ENCODE data around the gene LAPTM4A. TPM values are rescaled to one million over a fixed set of nuclear protein-coding genes. Genes with fewer than 3 reads are reported as not detected.

The LAPTM4A gene
- total RNA-seq, 6 experiments from 2014 or later, result 80.0 to 143 (median 126) TPM

DNA sequence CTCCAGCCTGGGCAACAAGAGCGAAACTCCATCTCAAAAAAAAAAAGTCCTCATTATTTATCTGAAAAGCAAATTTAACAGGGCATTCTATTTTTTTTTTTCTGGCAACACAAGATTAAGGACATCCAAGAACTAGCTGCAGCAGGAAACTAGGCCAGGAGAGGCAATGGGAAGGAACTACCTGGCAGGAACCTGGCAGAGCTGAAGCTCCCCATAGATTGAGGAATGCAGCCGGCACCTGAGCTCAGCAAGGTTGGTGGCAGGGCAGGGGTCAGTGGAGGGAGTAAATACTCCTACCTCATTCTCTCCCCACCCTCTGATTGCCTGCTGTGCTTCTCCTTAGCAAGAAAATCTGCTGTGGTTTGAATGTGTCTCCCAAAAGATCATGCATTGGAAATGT is 30.4 kb upstream of the LAPTM4A start:
- no peaks in the 10 kb centered on the region for H3K4me1 ChIP-seq
- DNase-seq (no peak), ATAC-seq (no peak)
- no peaks in the 10 kb centered on the region for H3K9me3 ChIP-seq
- H3K27ac ChIP-seq, result no peak overlapping the region
- WGBS (ENCODE audit: insufficient coverage, low coverage, low lambda C conversion rate, missing lambda C conversion rate), result 86% methylated on average over 1 of the region's 2 CpGs
- intact Hi-C loops (cut with DNase I), result no loop called here
- no peak overlapping the region for H3K4me3 ChIP-seq
- H3K36me3 ChIP-seq, result no peaks in the 10 kb centered on the region
- TF ChIP-seq POLR2A (IDR thresholded peaks at IDR 0.05), result no peak
- TF ChIP-seq, protein P1, sequence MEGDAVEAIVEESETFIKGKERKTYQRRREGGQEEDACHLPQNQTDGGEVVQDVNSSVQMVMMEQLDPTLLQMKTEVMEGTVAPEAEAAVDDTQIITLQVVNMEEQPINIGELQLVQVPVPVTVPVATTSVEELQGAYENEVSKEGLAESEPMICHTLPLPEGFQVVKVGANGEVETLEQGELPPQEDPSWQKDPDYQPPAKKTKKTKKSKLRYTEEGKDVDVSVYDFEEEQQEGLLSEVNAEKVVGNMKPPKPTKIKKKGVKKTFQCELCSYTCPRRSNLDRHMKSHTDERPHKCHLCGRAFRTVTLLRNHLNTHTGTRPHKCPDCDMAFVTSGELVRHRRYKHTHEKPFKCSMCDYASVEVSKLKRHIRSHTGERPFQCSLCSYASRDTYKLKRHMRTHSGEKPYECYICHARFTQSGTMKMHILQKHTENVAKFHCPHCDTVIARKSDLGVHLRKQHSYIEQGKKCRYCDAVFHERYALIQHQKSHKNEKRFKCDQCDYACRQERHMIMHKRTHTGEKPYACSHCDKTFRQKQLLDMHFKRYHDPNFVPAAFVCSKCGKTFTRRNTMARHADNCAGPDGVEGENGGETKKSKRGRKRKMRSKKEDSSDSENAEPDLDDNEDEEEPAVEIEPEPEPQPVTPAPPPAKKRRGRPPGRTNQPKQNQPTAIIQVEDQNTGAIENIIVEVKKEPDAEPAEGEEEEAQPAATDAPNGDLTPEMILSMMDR (IDR thresholded peaks at IDR 0.05), result no peak
- no peaks in the 10 kb centered on the region for H3K27me3 ChIP-seq

DNA sequence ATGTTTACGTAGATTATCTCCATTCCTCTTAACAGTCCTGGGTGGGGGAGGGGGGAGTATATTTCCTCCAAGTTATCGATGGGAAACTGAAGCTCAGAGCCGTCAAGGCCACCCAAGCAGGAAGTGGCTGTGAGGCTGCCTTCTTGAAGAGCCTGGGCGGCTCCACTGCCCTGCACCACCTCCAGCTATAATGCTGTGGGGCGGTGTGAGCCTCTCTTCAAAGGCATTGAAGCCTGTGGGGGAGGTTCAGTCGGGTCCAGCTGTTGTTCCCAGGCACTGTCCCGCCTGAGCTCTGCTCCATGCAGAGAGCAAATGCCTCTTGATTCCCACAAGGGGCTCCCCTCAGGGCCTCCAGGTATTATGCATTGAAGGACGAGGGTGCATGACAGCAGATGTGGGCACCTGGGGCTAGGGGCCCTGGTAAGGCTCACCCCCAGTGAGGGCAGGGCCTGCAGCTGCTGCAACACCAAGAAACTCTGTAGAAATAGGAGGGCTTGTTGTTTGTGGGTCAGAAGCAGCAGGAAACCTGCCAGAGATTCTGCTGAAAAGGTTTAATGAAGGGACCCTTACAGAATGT is 29.5 kb upstream of the LAPTM4A start:
- ATAC-seq (no peak), DNase-seq (no peak)
- H3K27me3 ChIP-seq, result no peaks in the 10 kb centered on the region
- no peak overlapping the region for H3K4me3 ChIP-seq
- WGBS (ENCODE audit: insufficient coverage, low coverage, low lambda C conversion rate, missing lambda C conversion rate), result 69% methylated on average over 3 of the region's 8 CpGs
- H3K4me1 ChIP-seq, result no peaks in the 10 kb centered on the region
- H3K9me3 ChIP-seq, result no peaks in the 10 kb centered on the region
- H3K27ac ChIP-seq, result no peak overlapping the region
- intact Hi-C loops (cut with DNase I), result no loop called here
- no peaks in the 10 kb centered on the region for H3K36me3 ChIP-seq
- no peak for TF ChIP-seq POLR2A (IDR thresholded peaks at IDR 0.05)
- TF ChIP-seq, protein P1 (IDR thresholded peaks at IDR 0.05), result no peak

DNA sequence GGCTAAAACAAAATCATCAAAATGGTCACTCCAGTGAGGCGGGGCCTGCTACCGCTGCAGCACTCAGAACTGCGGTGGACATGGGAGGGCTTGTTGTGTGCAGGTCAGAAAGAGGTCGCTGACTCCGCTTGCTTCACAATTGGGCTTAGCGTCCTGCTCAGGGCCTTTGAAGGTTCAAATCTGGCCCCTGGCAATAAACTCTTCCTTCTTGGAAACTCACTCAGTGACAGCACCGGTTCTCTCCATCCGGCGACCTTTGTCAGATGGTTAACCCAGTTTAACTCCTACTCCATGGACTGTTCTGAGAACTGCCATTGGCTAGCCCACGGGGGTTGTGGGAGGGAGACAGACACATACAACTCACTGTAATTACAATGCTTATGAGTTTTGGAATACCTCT is 29.0 kb upstream of the LAPTM4A start:
- DNase-seq (no peak), ATAC-seq (no peak)
- no peaks in the 10 kb centered on the region for H3K4me1 ChIP-seq
- no peak overlapping the region for H3K27ac ChIP-seq
- TF ChIP-seq, protein P1 (IDR thresholded peaks at IDR 0.05), result no peak
- TF ChIP-seq POLR2A (IDR thresholded peaks at IDR 0.05), result no peak
- H3K27me3 ChIP-seq, result no peaks in the 10 kb centered on the region
- H3K36me3 ChIP-seq, result no peaks in the 10 kb centered on the region
- no peaks in the 10 kb centered on the region for H3K9me3 ChIP-seq
- WGBS (ENCODE audit: insufficient coverage, low coverage, low lambda C conversion rate, missing lambda C conversion rate), result 75% methylated on average over 1 of the region's 10 CpGs
- no peak overlapping the region for H3K4me3 ChIP-seq
- intact Hi-C loops (cut with DNase I), result no loop called here

DNA sequence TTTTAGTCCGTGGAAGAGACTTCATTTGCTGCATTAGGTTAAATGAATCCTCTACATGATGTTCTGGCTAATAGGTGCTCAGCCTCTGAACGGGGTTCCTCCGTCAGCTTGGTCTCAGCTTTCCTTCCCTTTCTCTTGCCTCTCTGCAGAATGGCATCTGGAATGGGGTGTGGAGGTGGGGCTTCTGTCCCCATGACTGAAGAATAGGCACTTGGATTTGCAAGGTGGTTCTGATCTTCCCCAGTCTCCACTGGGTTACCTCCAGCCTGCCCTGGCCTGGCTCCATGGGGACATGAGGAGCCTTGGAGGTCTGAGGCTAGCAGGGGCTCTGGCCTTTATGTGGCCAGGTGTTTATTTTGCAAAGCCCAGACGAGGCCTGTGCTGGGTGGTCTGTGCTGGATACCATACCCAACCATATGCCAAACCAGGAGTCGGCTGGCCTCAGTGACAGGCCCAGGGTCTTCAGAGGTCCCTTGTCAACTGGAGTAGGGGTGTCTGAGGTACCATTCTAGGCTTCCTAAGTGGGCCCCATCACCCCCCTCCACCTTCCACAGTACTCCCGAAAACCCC is 28.2 kb upstream of the LAPTM4A start:
- H3K27ac ChIP-seq, result no peak overlapping the region
- H3K36me3 ChIP-seq, result no peaks in the 10 kb centered on the region
- H3K9me3 ChIP-seq, result no peaks in the 10 kb centered on the region
- ATAC-seq (no peak), DNase-seq (no peak)
- no peak overlapping the region for H3K4me3 ChIP-seq
- TF ChIP-seq, protein P1 (IDR thresholded peaks at IDR 0.05), result no peak
- no peak for TF ChIP-seq POLR2A (IDR thresholded peaks at IDR 0.05)
- WGBS (ENCODE audit: insufficient coverage, low coverage, low lambda C conversion rate, missing lambda C conversion rate), result 67% methylated on average over 3 of the region's 6 CpGs
- H3K27me3 ChIP-seq, result no peaks in the 10 kb centered on the region
- H3K4me1 ChIP-seq, result no peaks in the 10 kb centered on the region
- intact Hi-C loops (cut with DNase I), result no loop called here
